ENCODE results near the gene MBD3L5. TPM values are rescaled to one million over a fixed set of nuclear protein-coding genes. Genes with fewer than 3 reads are reported as not detected.

MBD3L5 gene
- total RNA-seq, 3 donors from 2014 or later (not counting 1 experiment from before 2014, with no cell fraction given), result not detected

DNA sequence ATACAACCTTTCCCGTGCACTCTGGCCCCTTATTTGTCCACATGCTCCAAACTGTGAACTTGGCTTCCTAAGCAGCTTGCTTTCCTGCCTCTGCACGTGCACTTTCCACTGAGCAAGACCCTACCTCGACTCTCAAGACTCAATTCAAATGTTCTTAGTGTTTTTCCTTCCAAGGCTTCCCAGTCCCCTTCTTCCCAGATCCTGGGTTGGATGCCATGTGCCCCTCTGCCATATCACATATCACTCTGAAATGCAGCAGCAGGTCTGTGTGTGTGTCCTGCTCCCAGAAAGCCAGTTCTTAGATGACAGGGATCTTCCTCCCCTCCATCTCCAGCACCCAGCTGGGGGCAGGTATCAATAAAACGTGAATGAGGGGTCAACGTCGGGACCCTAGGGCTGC lies 42.2 kb downstream of the MBD3L5 start:
- WGBS (ENCODE audit: insufficient coverage), result 99% methylated on average over 6 of the region's 6 CpGs
- Histone ChIP-seq H3K4me1 (ENCODE audit: control insufficient read depth, insufficient read depth, low read length) (peaks cover 15% of the 10 kb centered on the region), H3K36me3 (ENCODE audit: control insufficient read depth, insufficient read depth, low read length) (peaks cover 49% of the 10 kb centered on the region), H3K9me3 (ENCODE audit: control insufficient read depth, insufficient read depth, low read length) (peaks cover 7% of the 10 kb centered on the region), H3K4me3 (ENCODE audit: low read length) (no peak overlapping the region), H3K27ac (ENCODE audit: low read length) (no peak overlapping the region), H3K27me3 (ENCODE audit: control insufficient read depth, insufficient read depth, low read length) (no peaks in the 10 kb centered on the region)
- Mint-ChIP-seq H3K27me3 (ENCODE audit: low read depth in 2 of 2) (no peaks in the 10 kb centered on the region), H3K4me3 (peak overlapping the region; percentile 5), H3K4me1 (peaks cover 0 to 17% of the 10 kb centered on the region in 2 donors), H3K9me3 (peaks cover 2 to 3% of the 10 kb centered on the region in 2 donors), H3K27ac (no peak overlapping the region), H3K36me3 (peaks cover 15% of the 10 kb centered on the region)
- DNase-seq (no peak), ATAC-seq (no peak)
- intact Hi-C loops (cut with micrococcal nuclease), result no loop called here
- TF ChIP-seq, protein P1, sequence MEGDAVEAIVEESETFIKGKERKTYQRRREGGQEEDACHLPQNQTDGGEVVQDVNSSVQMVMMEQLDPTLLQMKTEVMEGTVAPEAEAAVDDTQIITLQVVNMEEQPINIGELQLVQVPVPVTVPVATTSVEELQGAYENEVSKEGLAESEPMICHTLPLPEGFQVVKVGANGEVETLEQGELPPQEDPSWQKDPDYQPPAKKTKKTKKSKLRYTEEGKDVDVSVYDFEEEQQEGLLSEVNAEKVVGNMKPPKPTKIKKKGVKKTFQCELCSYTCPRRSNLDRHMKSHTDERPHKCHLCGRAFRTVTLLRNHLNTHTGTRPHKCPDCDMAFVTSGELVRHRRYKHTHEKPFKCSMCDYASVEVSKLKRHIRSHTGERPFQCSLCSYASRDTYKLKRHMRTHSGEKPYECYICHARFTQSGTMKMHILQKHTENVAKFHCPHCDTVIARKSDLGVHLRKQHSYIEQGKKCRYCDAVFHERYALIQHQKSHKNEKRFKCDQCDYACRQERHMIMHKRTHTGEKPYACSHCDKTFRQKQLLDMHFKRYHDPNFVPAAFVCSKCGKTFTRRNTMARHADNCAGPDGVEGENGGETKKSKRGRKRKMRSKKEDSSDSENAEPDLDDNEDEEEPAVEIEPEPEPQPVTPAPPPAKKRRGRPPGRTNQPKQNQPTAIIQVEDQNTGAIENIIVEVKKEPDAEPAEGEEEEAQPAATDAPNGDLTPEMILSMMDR (IDR thresholded peaks at IDR 0.05), result no peak

- H3K36me3 ChIP-seq (ENCODE audit: control insufficient read depth, insufficient read depth, low read length), result peaks cover 70% of the 10 kb centered on the region
- H3K27ac ChIP-seq (ENCODE audit: low read length), result no peak overlapping the region
- Mint-ChIP-seq H3K27ac (no peak overlapping the region), H3K27me3 (ENCODE audit: low read depth in 2 of 2) (no peaks in the 10 kb centered on the region), H3K4me3 (no peak overlapping the region), H3K36me3 (peaks cover 37% of the 10 kb centered on the region), H3K4me1 (peaks cover 0 to 6% of the 10 kb centered on the region in 2 donors), H3K9me3 (peaks cover 7 to 13% of the 10 kb centered on the region in 2 donors)
- no peaks in the 10 kb centered on the region for H3K27me3 ChIP-seq (ENCODE audit: control insufficient read depth, insufficient read depth, low read length)
- TF ChIP-seq, protein P1 (IDR thresholded peaks at IDR 0.05), result no peak
- 98% methylated on average over 29 of the region's 29 CpGs for WGBS (ENCODE audit: insufficient coverage)
- intact Hi-C loops (cut with micrococcal nuclease), result no loop called here
- H3K9me3 ChIP-seq (ENCODE audit: control insufficient read depth, insufficient read depth, low read length), result peaks cover 19% of the 10 kb centered on the region
- ATAC-seq (no peak), DNase-seq (no peak)
- no peak overlapping the region for H3K4me3 ChIP-seq (ENCODE audit: low read length)
- H3K4me1 ChIP-seq (ENCODE audit: control insufficient read depth, insufficient read depth, low read length), result peaks cover 10% of the 10 kb centered on the region
Observed at GRCh38 chr19:7074705-7075282, 44.4 kb downstream of the MBD3L5 start.

- H3K36me3 ChIP-seq (ENCODE audit: control insufficient read depth, insufficient read depth, low read length), result peaks cover 82% of the 10 kb centered on the region
- Mint-ChIP-seq H3K4me1 (peaks cover 0 to 6% of the 10 kb centered on the region in 2 donors), H3K4me3 (no peak overlapping the region), H3K27ac (no peak overlapping the region), H3K9me3 (peaks cover 7 to 15% of the 10 kb centered on the region in 2 donors), H3K27me3 (ENCODE audit: low read depth in 2 of 2) (no peaks in the 10 kb centered on the region), H3K36me3 (peaks cover 49% of the 10 kb centered on the region)
- H3K9me3 ChIP-seq (ENCODE audit: control insufficient read depth, insufficient read depth, low read length), result peaks cover 32% of the 10 kb centered on the region
- DNase-seq (no peak), ATAC-seq (no peak)
- H3K4me1 ChIP-seq (ENCODE audit: control insufficient read depth, insufficient read depth, low read length), result no peaks in the 10 kb centered on the region
- TF ChIP-seq, protein P1 (IDR thresholded peaks at IDR 0.05), result no peak
- no peak overlapping the region for H3K27ac ChIP-seq (ENCODE audit: low read length)
- H3K27me3 ChIP-seq (ENCODE audit: control insufficient read depth, insufficient read depth, low read length), result no peaks in the 10 kb centered on the region
- H3K4me3 ChIP-seq (ENCODE audit: low read length), result no peak overlapping the region
- 99% methylated on average over 6 of the region's 6 CpGs for WGBS (ENCODE audit: insufficient coverage)
- intact Hi-C loops (cut with micrococcal nuclease), result no loop called here
Observed at GRCh38 chr19:7076151-7076550, 45.8 kb downstream of the MBD3L5 start.

DNA sequence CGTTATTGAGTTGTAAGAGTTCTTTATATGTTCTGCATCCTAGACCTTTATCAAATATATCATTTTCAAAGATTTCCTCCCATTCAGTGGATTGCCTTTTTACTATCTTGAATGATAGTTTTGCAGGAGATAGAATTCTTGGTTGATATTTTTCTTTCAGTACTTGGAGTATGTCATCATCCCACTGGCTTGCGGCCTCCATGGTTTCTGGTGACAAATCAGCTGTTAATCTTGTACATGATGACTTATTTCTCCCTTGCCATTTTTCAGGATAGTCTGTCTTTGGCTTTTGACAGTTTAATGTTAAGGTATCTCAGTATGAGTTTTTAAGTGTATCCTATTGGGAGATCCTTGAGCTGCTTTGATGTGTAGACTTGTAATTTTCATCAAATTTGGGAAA lies 47.6 kb downstream of the MBD3L5 start:
- TF ChIP-seq, protein P1 (IDR thresholded peaks at IDR 0.05), result no peak
- H3K36me3 ChIP-seq (ENCODE audit: control insufficient read depth, insufficient read depth, low read length), result peaks cover 90% of the 10 kb centered on the region
- H3K4me1 ChIP-seq (ENCODE audit: control insufficient read depth, insufficient read depth, low read length), result no peaks in the 10 kb centered on the region
- Mint-ChIP-seq H3K36me3 (peaks cover 63% of the 10 kb centered on the region), H3K4me1 (peaks cover 0 to 6% of the 10 kb centered on the region in 2 donors), H3K4me3 (no peak overlapping the region), H3K9me3 (peaks cover 10 to 15% of the 10 kb centered on the region in 2 donors), H3K27ac (no peak overlapping the region), H3K27me3 (ENCODE audit: low read depth in 2 of 2) (no peaks in the 10 kb centered on the region)
- intact Hi-C loops (cut with micrococcal nuclease), result no loop called here
- ATAC-seq (no peak), DNase-seq (no peak)
- no peak overlapping the region for H3K4me3 ChIP-seq (ENCODE audit: low read length)
- H3K9me3 ChIP-seq (ENCODE audit: control insufficient read depth, insufficient read depth, low read length), result peaks cover 48% of the 10 kb centered on the region
- no peaks in the 10 kb centered on the region for H3K27me3 ChIP-seq (ENCODE audit: control insufficient read depth, insufficient read depth, low read length)
- WGBS (ENCODE audit: insufficient coverage), result 100% methylated on average over 1 of the region's 2 CpGs
- no peak overlapping the region for H3K27ac ChIP-seq (ENCODE audit: low read length)
